ENCODE results near the gene ANXA2.
A peak's percentile ranks its signal among the peaks of the same experiment; 100 is the strongest.
"Not testable (repeated sequence)": the region's sequence is repeated elsewhere in the genome, so short reads cannot be mapped to it uniquely, and the experiment has no call there.

Gene ANXA2

DNA sequence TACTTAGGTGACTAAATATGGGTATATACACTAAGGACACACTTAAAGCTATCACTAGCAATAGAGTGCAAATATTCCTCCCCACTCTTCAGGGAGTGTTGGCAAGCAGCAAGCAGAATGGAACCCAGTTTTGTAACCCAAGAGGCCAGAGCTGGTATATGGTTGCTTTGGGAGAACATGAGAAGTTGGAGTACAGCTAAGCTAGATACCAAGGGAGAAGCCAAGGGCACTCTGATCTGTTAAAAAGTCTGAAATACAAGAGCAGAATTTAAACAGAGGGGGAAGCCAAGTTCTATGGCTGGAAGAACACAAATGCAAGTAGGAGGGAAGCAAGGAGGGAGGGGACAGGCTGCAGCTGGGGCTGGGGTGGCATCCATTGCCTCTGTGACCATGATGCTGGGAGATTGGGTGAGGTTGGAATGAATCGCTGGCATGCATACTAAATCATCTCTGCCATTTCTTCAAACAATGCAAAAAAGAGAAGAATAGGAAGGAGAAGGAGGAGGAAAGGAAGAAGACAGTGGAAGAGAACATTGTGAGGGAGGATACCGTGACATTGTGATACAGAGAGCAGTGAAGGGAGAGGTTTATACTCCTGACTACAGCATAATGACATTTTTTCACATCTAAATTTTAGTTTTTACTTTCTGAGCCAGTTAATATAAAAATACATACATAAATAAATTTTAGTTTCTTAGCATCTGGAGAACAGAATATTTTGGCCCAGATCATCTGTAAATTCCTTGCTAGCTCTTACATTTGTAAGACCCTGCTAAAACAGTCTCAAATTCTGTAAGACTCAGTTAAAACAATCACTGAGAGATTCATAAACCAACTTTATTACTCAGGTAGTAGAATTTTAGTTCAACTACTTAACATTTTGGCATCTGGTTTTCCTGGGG, 9.0 kb upstream of the ANXA2 start:
- Histone ChIP-seq H3K36me3 (ENCODE audit: control insufficient read depth, insufficient read depth, low read length) (no peaks in the 10 kb centered on the region), H3K4me3 (ENCODE audit: low read length) (no peak overlapping the region), H3K9me3 (ENCODE audit: control insufficient read depth, low read length) (no peaks in the 10 kb centered on the region), H3K9ac (ENCODE audit: low read length) (no peak overlapping the region), H3K27me3 (ENCODE audit: control insufficient read depth, insufficient read depth, low read length) (no peaks in the 10 kb centered on the region), H3K4me1 (ENCODE audit: control insufficient read depth, insufficient read depth, low read length) (peaks cover 40% of the 10 kb centered on the region)

DNA sequence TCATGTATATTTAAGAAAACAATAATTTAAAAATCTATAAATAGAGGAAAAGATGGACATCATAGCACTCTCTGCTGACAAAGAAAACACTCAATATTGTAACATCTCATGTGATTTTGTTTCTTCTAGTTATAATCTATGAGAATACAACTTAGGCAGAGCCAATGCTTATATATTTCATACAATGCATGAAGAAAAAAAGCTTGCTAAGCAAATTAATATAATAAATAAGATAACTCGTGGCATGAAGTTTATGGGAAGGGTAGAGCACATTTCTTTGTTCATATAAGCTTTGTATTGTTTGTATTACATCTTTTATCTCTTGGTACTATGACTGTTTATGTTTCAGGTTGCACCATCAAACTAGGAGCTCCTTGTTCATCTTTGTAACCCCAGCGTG, 7.6 kb upstream of the ANXA2 start:
- no peak overlapping the region for H3K4me3 ChIP-seq (ENCODE audit: low read length)
- no peaks in the 10 kb centered on the region for H3K9me3 ChIP-seq (ENCODE audit: control insufficient read depth, low read length)
- no peak overlapping the region for H3K9ac ChIP-seq (ENCODE audit: low read length)
- no peaks in the 10 kb centered on the region for H3K36me3 ChIP-seq (ENCODE audit: control insufficient read depth, insufficient read depth, low read length)
- H3K27me3 ChIP-seq (ENCODE audit: control insufficient read depth, insufficient read depth, low read length), result no peaks in the 10 kb centered on the region
- H3K4me1 ChIP-seq (ENCODE audit: control insufficient read depth, insufficient read depth, low read length), result peaks cover 40% of the 10 kb centered on the region

DNA sequence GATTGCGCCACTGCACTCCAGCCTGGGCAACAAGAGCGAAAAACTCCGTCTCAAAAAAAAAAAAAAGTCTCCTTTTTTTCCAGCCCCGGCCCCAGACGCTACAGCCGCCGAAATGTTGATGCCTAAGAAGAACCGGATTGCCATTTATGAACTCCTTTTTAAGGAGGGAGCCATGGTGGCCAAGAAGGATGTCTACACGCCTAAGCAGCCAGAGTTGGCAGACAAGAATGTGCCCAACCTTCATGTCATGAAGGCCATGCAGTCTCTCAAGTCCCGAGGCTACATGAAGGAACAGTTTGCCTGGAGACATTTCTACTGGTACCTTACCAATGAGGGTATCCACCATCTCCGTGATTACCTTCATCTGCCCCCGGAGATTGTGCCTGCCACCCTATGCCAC, 6.6 kb upstream of the ANXA2 start:
- peaks cover 37% of the 10 kb centered on the region for H3K4me1 ChIP-seq (ENCODE audit: control insufficient read depth, insufficient read depth, low read length)
- not testable (repeated sequence) for H3K36me3 ChIP-seq (ENCODE audit: control insufficient read depth, insufficient read depth, low read length); H3K9ac ChIP-seq (ENCODE audit: low read length); H3K9me3 ChIP-seq (ENCODE audit: control insufficient read depth, low read length); H3K27me3 ChIP-seq (ENCODE audit: control insufficient read depth, insufficient read depth, low read length); H3K4me3 ChIP-seq (ENCODE audit: low read length)

- H3K4me3 ChIP-seq (ENCODE audit: low read length), result no peak overlapping the region
- no peak overlapping the region for H3K9ac ChIP-seq (ENCODE audit: low read length)
- no peaks in the 10 kb centered on the region for H3K27me3 ChIP-seq (ENCODE audit: control insufficient read depth, insufficient read depth, low read length)
- H3K9me3 ChIP-seq (ENCODE audit: control insufficient read depth, low read length), result no peaks in the 10 kb centered on the region
- H3K36me3 ChIP-seq (ENCODE audit: control insufficient read depth, insufficient read depth, low read length), result no peaks in the 10 kb centered on the region
- peaks cover 30% of the 10 kb centered on the region for H3K4me1 ChIP-seq (ENCODE audit: control insufficient read depth, insufficient read depth, low read length)
These were observed 3.2 kb upstream of the ANXA2 start for GRCh38 chr15:60400944-60401343.

DNA sequence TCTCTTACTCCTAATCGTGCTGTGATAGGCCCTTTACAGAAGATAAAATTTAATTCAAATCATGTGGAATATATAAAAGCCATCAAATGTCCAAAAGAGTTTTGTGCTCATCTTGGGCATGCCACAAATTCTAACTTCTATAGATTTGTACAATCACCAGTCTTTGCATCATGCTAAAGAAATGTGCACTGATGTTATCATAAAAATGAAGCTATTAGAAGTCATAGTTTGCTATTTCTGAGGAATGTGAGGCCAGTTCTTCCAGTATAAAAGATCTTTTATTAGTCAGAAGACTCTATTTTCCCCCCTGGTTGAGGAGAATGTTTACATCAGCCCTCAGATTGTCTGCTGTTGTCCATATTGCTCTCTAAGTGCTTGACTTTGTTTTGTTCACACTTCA, 2.1 kb upstream of the ANXA2 start:
- H3K4me3 ChIP-seq (ENCODE audit: low read length), result no peak overlapping the region
- no peaks in the 10 kb centered on the region for H3K36me3 ChIP-seq (ENCODE audit: control insufficient read depth, insufficient read depth, low read length)
- no peak overlapping the region for H3K9ac ChIP-seq (ENCODE audit: low read length)
- H3K27me3 ChIP-seq (ENCODE audit: control insufficient read depth, insufficient read depth, low read length), result no peaks in the 10 kb centered on the region
- no peaks in the 10 kb centered on the region for H3K9me3 ChIP-seq (ENCODE audit: control insufficient read depth, low read length)
- H3K4me1 ChIP-seq (ENCODE audit: control insufficient read depth, insufficient read depth, low read length), result peaks cover 35% of the 10 kb centered on the region

- peak overlapping the region; percentile 88 for H3K9ac ChIP-seq (ENCODE audit: low read length)
- no peaks in the 10 kb centered on the region for H3K9me3 ChIP-seq (ENCODE audit: control insufficient read depth, low read length)
- H3K4me1 ChIP-seq (ENCODE audit: control insufficient read depth, insufficient read depth, low read length), result peaks cover 41% of the 10 kb centered on the region
- no peaks in the 10 kb centered on the region for H3K27me3 ChIP-seq (ENCODE audit: control insufficient read depth, insufficient read depth, low read length)
- no peak overlapping the region for H3K4me3 ChIP-seq (ENCODE audit: low read length)
- no peaks in the 10 kb centered on the region for H3K36me3 ChIP-seq (ENCODE audit: control insufficient read depth, insufficient read depth, low read length)
These were observed 1.6 kb upstream of the ANXA2 start for GRCh38 chr15:60399246-60399915.

DNA sequence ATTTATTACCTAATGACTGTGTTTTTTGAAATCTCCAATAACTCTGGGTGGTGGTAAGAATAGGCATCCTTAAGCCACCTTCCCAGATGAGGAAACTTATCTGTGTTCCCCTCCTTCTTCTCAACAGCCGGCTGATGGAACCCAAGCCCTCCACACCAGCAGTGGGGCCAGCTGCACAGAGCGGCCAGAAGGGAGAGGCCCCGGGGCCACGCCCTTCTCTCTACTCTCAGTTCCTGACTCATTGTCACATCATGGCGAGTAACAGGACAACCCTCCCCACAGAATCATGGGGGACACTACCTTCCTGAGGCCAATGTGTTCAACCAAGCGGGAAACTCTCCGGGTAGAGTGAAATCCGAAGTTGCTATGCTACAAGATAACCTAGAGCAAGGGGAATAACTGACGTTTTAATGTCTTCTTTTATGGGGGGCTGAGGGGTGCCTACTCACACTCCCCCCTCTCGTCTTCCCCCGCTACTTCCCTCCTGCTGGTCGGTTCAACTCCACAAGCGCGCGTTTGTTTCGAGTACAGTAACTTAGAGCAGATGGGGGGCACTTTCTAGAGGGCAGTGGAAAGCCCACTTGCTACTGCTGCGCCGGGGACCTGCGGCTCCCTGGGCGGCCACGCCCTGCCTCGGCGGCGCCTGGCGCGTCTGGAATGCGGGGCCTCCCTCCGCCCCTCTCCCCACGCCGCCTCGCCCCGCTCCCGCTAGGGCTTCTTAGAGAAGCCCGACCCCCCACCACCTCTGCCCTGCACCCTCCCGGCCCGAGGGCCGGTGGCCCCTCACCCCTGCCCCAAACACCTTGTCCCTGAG, 621 bp downstream of the ANXA2 start:
- Histone ChIP-seq H3K4me3 (ENCODE audit: low read length) (peak overlapping the region; percentile 99), H3K27me3 (ENCODE audit: control insufficient read depth, insufficient read depth, low read length) (no peaks in the 10 kb centered on the region), H3K36me3 (ENCODE audit: control insufficient read depth, insufficient read depth, low read length) (peaks cover 4% of the 10 kb centered on the region), H3K9ac (ENCODE audit: low read length) (peak overlapping the region; percentile 88), H3K4me1 (ENCODE audit: control insufficient read depth, insufficient read depth, low read length) (peaks cover 54% of the 10 kb centered on the region), H3K9me3 (ENCODE audit: control insufficient read depth, low read length) (no peaks in the 10 kb centered on the region)

GRCh38 chr15:60396560-60396957, 1.2 kb downstream of the ANXA2 start:
- peak overlapping the region; percentile 99 for H3K4me3 ChIP-seq (ENCODE audit: low read length)
- H3K4me1 ChIP-seq (ENCODE audit: control insufficient read depth, insufficient read depth, low read length), result peaks cover 60% of the 10 kb centered on the region
- peak overlapping the region; percentile 88 for H3K9ac ChIP-seq (ENCODE audit: low read length)
- peaks cover 4% of the 10 kb centered on the region for H3K36me3 ChIP-seq (ENCODE audit: control insufficient read depth, insufficient read depth, low read length)
- no peaks in the 10 kb centered on the region for H3K9me3 ChIP-seq (ENCODE audit: control insufficient read depth, low read length)
- no peaks in the 10 kb centered on the region for H3K27me3 ChIP-seq (ENCODE audit: control insufficient read depth, insufficient read depth, low read length)

DNA sequence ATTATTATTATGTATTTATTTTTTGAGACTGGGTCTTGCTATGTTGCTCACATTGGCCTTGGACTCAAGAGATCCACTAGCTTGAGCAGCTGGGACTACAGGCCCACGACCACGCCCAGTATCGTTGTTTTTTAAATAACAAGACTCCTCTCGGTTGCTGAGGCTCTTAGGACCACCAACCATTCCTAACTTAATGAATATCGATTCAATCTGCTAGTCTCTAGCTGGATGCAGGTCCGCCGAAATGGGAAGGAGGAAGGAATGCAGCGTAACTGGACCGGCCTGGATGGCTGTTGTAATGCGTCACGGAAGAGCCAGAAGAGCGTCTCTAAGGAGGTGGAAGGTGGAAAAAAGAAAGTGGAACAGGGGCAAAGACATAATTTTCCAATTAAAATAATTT, 1.7 kb downstream of the ANXA2 start:
- Histone ChIP-seq H3K4me3 (ENCODE audit: low read length) (peak overlapping the region; percentile 99), H3K9me3 (ENCODE audit: control insufficient read depth, low read length) (no peaks in the 10 kb centered on the region), H3K9ac (ENCODE audit: low read length) (peak overlapping the region; percentile 88), H3K4me1 (ENCODE audit: control insufficient read depth, insufficient read depth, low read length) (peaks cover 65% of the 10 kb centered on the region), H3K27me3 (ENCODE audit: control insufficient read depth, insufficient read depth, low read length) (no peaks in the 10 kb centered on the region), H3K36me3 (ENCODE audit: control insufficient read depth, insufficient read depth, low read length) (peaks cover 4% of the 10 kb centered on the region)

DNA sequence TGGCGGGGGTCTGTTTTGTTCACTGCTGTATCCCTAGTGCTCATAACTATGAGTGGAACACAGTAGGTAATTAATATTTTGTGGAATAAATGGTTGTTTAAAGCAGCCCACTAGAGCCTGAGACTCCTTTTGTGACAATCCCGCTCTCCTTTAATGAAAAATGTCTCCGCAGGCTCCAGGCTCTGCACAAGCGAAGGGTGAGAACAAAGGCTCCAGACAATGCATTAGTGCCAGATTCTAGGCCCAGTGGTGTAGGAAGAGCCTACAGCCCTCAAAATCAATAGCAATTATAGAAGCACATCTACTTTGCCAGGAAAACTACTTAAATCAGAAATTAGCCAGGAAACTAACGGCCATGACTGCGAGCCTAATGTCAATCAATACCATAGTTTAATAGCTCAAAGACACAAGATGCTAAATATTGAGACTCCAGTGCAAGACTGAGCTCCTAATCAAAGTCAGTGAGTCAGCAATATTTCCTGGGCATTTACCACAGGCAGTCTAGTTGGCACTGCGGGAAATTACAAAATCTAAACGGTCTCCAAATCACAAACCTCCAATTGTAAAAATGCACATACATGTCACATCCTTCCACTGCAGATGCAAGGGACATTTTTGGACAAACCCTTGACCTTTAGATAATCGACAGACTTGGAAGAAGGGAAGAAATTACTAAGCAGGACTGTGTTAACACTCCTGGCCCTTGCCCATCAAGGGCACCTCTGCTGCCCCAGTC, 2.3 kb downstream of the ANXA2 start:
- Histone ChIP-seq H3K36me3 (ENCODE audit: control insufficient read depth, insufficient read depth, low read length) (peaks cover 4% of the 10 kb centered on the region), H3K27me3 (ENCODE audit: control insufficient read depth, insufficient read depth, low read length) (no peaks in the 10 kb centered on the region), H3K4me1 (ENCODE audit: control insufficient read depth, insufficient read depth, low read length) (peaks cover 71% of the 10 kb centered on the region), H3K9me3 (ENCODE audit: control insufficient read depth, low read length) (no peaks in the 10 kb centered on the region), H3K4me3 (ENCODE audit: low read length) (peak overlapping the region; percentile 9), H3K9ac (ENCODE audit: low read length) (peak overlapping the region; percentile 88)

- Histone ChIP-seq H3K4me1 (ENCODE audit: control insufficient read depth, insufficient read depth, low read length) (peaks cover 79% of the 10 kb centered on the region), H3K9ac (ENCODE audit: low read length) (peak overlapping the region; percentile 62), H3K4me3 (ENCODE audit: low read length) (no peak overlapping the region), H3K27me3 (ENCODE audit: control insufficient read depth, insufficient read depth, low read length) (no peaks in the 10 kb centered on the region), H3K36me3 (ENCODE audit: control insufficient read depth, insufficient read depth, low read length) (peaks cover 4% of the 10 kb centered on the region), H3K9me3 (ENCODE audit: control insufficient read depth, low read length) (no peaks in the 10 kb centered on the region)
These were observed 3.1 kb downstream of the ANXA2 start for GRCh38 chr15:60394689-60395097.

Measured in mucosa of stomach (tissue), 1 donor.